ENCODE results near the gene KMO. TPM values are rescaled to one million over a fixed set of nuclear protein-coding genes. Genes with fewer than 3 reads are reported as not detected.
A peak's percentile ranks its signal among the peaks of the same experiment; 100 is the strongest.

KMO gene
- total and polyA plus RNA-seq, 2 donors (not counting 3 experiments of a cell fraction or from before 2014, with no cell fraction given): not detected

- no peaks in the 10 kb centered on the region for H3K27me3 ChIP-seq (ENCODE audit: control insufficient read depth in 2 of 2, insufficient read depth in 2 of 2, low read length in 2 of 2)
- H3K4me3 ChIP-seq (replicated peaks in 1 of 3; ENCODE audit: insufficient read depth in 1 of 3, low read depth in 1 of 3, low read length in 3 of 3): no peak overlapping the region
- BruUV-seq (replicated peaks): no TSS peak
- no peak overlapping the region for H3K4me2 ChIP-seq (ENCODE audit: insufficient read depth, low read length)
- no peaks in the 10 kb centered on the region for H4K20me1 ChIP-seq (replicated peaks; ENCODE audit: control insufficient read depth, extremely low read depth, insufficient read depth, low read length)
- H3K9ac ChIP-seq (replicated peaks; ENCODE audit: extremely low read depth, insufficient read depth, low read length): no peak overlapping the region
- no peak overlapping the region for H3K27ac ChIP-seq (ENCODE audit: insufficient read depth, low read depth, low read length)
- intact Hi-C loops (cut with micrococcal nuclease): no loop called here
- H3K9me3 ChIP-seq (replicated peaks; ENCODE audit: control insufficient read depth, insufficient read depth, low read length): no peaks in the 10 kb centered on the region
- H3K79me2 ChIP-seq (ENCODE audit: control insufficient read depth, insufficient read depth, low read length): no peaks in the 10 kb centered on the region
- peaks cover 18% of the 10 kb centered on the region for H3K4me1 ChIP-seq (ENCODE audit: control insufficient read depth, extremely low read depth, insufficient read depth, low read length)
- FAIRE-seq (no peak), DNase-seq (ENCODE audit: low read depth, low spot score) (no peak)
- no peaks in the 10 kb centered on the region for H3K9me1 ChIP-seq (replicated peaks; ENCODE audit: control insufficient read depth, extremely low read depth, insufficient read depth, low read length)
- H3K36me3 ChIP-seq (ENCODE audit: control insufficient read depth in 2 of 2, extremely low read depth in 1 of 2, insufficient read depth in 2 of 2, low read length in 2 of 2): no peaks in the 10 kb centered on the region
- no peak for TF ChIP-seq JUN (IDR thresholded peaks at IDR 0.05; ENCODE audit: borderline replicate concordance, insufficient read depth, insufficient read length, low read depth)
- TF ChIP-seq EZH2 (IDR thresholded peaks at IDR 0.05; ENCODE audit: borderline replicate concordance, low read depth, low read length, severe bottlenecking): no peak
- no peak for TF ChIP-seq MAX (IDR thresholded peaks at IDR 0.05; ENCODE audit: insufficient read depth, insufficient read length)
- peak in 1 of 2 donors; percentile 18 for TF ChIP-seq CTCF (IDR thresholded peaks at IDR 0.05; ENCODE audit: extremely low read depth in 1 of 2, insufficient read depth in 1 of 2, low read depth in 1 of 2, low read length in 2 of 2)
- TF ChIP-seq GATA2 (IDR thresholded peaks at IDR 0.05; ENCODE audit: insufficient read depth, insufficient read length, low read depth, low read length): no peak
- dilution Hi-C loops (cut with MboI; ENCODE audit: extremely low pct_ligation_motif_present, low sequenced_read_pairs): no loop called here
- H2AFZ ChIP-seq (ENCODE audit: low read depth, low read length): no peak overlapping the region
- ChIA-PET POLR2A (no interaction called here), CTCF (interaction anchor here (1.2 to 1.6 kb wide), 2 partner anchors 9 to 22 kb away, joined by 4 to 5 read pairs; no protein-coding TSS in a partner anchor)
Observed at GRCh38 chr1:241605146-241605805, 73.1 kb downstream of the KMO start.

Data from endothelial cell of umbilical vein (primary cell).